Stimulated activated CD4-positive, alpha-beta T cell treated with anti-CD3 and anti-CD28 coated beads, TNF-alpha, amount 100 ng/mL, for 1 hour (primary cell): ENCODE measurements around the gene SLC22A5.
"Not testable (repeated sequence)": the region's sequence is repeated elsewhere in the genome, so short reads cannot be mapped to it uniquely, and the experiment has no call there.

ENCODE experiments used
- DNase-seq, 3 donors: peaks; one replicate each; pipeline ENCODE4 v3.0.0-alpha.2; 2020; ENCODE audit warnings: low read depth in 3 of 3, low spot score in 1 of 3

The SLC22A5 gene

DNA sequence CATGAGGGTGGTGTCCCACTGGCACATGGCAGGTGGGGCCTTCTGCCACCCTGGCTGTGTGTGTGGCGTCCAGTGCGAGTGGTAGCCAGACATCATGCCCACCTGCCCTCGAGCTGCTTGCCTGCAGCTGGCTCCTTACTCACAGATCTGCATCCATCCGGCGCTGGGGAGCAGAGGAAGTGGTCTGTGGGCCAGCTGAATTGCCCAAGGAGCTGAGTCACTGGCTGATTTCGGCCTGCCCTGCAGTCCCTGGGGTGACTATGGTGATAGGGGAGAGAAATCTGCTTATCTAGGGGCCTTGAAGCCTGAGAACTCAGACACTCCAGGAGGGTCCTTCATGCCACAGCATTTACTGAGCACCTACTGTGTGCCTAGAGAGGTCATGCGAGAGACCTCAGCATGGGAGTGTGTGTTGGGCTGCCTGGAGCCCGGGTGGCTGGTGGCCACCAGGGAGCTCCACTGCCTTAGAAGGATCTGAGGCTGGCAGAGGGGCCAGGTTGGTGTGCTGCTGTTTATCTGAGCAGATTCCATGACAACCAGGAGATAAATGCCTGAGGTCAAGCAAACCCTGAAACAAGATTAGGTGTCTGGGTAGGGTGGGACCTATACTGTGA lies 57.1 kb downstream of the SLC22A5 start:
- DNase-seq, result peak in 1 of 3 donors; percentile 12

DNA sequence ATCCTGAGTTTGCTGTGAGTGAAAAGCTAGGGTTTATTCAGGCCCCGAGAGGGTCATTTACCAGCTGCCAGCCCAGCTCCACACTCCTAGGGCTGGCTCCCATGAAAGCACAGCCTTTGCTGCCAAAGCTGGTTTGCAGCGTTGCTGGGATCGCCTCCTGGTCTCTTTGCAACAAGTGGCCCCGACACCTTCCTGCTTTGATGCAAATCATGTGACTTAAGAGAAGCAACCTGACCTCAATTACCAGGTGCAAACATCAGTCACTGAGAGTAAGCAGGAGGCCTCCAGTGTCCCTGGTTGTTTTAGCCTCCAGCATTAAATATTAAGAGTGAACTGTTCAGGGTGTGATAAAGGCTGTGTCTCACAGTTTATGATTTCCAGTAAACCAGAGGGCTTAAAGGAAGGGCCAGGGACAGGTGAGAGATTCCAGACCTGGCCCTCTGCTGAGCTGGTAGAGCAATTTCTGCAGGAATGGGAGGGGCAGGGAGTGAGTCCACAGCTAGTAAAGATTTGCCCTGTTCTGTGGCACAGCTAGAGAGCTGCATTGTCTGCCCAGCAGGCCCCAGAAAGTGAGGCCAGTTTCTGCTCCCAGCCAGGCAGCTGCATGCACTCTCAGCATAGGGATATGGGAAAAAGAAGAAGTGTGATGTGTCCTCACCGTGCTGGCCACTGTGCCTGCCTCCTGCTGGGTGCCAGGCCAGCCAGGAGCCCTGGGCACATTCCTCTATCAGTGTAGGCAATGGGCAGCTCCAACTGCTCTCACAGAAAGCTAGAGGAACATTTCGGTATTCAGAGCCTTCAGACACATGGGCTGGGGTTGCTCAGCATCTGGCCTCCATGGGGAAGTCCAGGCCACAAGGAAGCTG lies 58.0 kb downstream of the SLC22A5 start:
- DNase-seq, result peak in 1 of 3 donors; percentile 33

DNA sequence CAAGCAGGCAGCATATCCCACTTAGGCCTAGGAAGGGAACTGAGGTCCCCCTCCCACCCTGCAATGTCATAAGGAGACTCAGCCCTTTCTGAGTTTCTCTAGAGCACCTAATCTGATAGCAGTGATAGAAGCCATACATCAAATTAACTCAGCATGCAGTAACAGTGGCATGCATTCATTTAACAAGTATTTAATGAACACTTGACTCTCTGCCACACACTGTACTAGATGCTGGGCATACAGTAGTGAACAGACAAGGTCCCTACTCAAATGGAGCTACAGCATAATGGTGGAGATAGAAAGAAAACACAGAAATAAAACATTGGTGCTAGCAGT lies 58.6 kb downstream of the SLC22A5 start:
- no peak for DNase-seq

DNA sequence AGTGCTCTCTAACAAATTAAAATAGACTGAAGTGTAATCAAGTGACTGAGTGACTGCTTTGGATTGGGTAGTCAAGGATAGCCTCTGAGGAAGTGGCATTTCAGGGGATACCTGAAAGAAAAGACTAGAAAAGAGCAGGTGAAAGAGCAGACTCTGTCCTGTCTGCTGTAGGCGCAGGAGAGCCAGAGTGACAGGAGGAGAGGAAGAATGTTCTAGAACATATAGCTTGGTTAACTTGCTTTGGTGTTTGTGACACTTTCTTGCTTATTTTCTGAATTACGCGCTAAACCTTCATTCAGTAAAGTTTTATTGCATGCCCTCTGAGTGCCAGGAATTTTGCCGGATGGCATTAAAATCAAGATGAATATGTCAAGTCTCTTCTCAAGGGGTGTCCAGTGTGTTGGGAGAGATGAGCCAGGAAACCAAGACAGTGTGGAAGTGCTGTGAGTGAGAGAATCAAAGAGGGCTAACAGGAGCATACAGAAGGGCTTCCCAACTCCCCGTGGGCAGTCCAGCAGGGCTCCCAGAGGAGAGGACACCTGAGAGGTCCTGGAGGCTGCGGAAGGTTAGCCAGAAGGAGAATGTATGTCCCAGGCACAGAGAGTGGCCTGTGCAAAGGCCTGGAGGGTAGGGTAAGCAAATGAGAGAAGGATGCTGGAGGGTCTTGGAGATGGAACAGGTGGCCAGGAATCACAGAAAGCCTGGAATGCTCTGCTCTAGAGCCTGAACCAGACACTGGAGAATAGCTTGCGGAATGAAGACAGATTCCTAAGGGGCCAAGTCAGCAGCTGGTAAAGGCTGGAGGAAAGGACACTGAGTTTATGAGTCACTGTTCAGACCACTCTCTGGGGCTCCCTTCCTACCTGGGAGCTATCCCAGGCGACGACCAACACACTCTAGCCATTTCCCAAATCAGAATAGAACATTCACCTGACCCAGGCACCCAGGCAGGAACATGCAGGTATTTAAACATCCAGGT lies 59.3 kb downstream of the SLC22A5 start:
- DNase-seq, result no peak

DNA sequence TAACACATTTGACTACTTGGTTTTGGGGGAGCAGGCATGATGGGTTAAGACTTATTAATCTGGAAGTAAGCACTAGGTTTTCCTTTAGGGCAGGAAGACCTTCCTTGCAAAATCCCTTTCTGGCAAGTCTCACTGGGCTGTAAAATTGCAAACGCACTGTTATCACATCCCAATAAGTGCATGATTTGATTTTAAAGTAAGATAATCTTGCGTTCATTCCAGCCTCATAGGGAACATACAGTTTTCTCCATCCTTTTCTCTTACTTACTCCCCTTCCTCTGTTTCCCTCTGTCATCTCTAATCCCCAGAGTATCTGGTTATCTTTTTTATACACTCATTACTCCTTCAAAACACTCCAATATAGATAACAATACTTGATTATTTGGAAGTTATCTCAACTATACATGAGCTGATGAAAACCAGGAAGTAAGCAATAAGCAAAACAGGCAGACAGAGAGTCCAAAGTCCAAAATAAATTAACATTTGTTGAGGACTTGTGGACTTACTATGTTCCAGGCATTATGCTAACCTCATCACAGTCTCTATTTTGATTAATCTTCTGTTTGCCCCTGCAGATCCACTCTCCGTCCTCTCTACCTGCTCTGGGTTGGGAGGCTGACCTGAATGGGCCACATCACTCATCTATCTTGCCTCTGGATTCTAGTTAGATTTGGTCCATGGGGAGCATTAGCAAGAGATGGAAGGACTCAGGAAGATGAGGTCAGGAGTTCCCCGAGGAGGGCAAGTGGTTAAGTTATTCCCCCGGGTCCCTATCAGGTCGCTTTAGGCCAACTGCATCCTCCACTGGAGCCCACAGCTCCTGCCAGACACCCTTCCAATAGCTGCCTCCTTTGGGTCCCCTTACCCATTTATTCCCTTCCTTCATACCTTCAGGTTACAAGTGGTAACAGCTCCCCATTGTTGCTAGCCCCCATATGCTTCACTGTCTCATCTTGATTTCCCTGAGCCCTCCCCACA lies 60.2 kb downstream of the SLC22A5 start:
- no peak for DNase-seq

GRCh38 chr5:132430746-132431145 lies 61.2 kb downstream of the SLC22A5 start:
- DNase-seq, result no peak

DNA sequence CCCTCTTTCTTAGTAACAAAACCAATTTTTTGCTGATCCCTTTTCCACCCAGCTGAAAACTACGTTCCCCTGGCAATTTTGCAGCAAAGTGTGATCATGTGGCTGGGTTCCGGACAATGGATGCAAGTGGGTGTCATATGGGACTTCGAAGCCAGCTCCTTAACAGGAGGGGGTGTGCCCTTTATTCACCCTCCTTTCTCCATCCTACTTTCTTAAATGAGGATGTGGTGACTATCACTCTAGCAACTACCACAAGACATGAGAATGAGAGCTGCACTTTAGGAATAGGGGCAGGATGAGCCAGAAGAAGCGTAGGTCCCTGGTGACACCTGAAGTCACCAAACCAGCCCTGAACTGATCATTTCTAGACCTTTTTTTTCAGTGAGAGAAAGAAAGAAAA lies 62.1 kb downstream of the SLC22A5 start:
- no peak for DNase-seq

DNA sequence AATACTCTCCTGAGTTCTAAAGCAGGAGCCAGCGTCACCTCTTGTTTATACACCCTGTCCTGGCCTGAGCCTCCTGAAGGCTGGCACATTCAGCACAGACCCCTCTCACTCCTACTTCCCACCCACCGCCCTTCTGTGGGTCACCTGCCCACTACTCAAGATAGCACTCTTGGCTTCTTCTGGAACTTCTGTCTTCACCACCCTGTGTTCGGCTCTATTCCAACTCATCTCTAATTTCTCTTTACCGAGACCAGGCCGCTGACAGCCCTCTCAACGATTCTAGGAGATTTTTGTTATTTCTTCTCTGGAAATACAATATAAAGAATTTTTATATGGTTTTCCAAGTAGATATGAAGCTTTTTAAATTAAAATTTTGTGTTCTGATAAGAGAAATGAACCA lies 63.6 kb downstream of the SLC22A5 start:
- DNase-seq, result no peak

- DNase-seq, result no peak
These were observed 65.1 kb downstream of the SLC22A5 start for GRCh38 chr5:132434416-132435286.

- DNase-seq, result no peak
These were observed 65.9 kb downstream of the SLC22A5 start for GRCh38 chr5:132435447-132435846.

GRCh38 chr5:132435886-132436285 lies 66.4 kb downstream of the SLC22A5 start:
- no peak for DNase-seq

- DNase-seq, result no peak
These were observed 67.4 kb downstream of the SLC22A5 start for GRCh38 chr5:132436936-132437335.

DNA sequence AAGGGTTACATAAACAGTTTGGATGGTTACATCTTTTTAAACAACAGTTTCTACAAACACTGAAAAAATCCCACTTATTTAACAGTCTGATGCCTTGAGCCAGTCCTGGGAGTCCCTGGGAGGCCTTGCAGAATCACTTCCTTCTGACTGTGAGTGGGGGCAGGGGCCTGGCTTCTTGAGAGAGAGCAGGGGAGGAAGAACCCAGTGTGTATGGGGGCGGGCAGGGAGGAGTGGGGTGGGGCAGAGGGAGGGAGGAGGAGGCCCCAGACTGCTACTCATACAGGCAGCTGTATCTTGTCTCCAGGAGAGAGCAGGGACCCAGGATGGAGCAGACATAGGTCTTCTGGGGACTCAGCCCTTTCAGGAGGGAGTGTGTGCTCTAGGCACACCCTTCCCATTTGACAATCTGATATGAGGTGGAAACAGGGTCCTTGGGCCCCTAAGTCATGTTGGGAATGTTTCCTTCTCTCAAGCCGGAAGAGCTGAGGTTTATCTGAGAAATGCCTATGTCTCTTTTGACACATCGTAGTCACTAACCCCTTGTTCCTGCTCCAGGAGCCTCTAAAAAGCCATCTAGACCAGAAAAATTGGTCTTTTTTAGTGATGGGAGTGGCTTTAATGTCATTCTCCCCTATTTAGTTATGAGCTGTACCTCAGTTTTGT lies 68.2 kb downstream of the SLC22A5 start:
- no peak for DNase-seq

- DNase-seq, result not testable (repeated sequence)
These were observed 68.7 kb downstream of the SLC22A5 start for GRCh38 chr5:132438267-132438645.

DNA sequence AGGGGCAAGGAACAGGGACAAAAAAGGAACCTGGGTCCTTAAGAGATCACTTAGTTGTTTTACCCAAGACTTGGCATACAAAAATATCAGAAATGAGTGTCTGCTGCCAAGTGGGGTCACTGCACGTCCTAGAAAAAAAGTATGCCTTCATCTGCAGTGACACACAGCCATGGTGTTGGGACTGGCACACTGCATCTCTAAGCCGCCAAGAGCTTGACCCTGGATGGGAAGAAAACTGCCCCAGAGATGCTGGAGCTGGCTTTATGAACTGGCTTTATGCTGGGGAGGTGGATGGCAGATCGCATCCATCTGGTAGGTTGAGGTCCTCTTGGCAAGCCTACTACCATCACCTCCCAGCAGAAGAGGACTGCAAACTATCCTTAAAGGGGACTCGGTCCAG lies 69.4 kb downstream of the SLC22A5 start:
- DNase-seq, result no peak

DNA sequence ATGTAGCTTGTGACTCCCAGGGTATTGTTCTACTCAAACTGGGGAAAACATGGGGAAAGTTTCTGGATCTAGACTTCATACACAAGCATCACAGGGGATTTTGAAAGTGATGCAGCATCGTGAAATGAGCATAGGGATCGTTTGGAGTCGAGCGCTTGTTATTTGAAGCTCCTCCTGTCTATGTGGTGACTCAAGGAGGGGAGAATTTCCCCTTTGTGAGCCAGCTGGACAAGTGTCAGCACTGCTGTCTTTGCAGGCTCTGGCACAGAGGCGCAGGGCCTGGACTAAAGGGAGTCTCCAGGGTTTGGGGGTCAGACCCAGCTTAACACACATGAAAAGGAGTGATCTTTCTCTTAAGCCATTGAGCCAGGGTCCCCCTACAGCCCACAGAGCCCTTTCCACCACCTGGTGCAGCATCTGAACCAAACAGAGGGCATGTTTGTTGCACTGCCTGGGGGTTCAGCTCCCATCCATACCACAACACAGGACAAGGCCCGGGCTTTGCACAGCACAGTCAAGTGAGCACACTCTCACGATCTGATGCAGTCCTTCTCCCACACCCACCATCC lies 70.1 kb downstream of the SLC22A5 start:
- no peak for DNase-seq

DNA sequence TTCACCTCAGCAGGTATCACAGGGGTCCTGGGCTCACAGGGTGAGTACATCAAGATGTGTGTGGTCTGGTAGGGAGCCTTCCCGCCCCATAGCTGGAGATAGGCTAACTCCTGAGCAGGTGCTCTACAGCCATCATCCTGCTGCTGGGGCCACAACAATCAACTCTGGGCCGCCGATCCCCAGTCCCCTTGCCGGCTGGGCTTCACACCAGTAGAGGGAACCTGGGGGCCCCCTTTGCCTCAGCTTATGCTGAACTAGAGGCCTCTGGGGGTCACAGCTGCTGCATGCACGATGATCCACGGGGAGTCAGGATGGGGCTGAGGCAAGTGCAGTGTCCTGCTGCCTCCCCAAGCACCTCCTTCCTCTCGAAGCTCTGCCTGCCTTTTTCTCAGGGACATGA lies 74.6 kb downstream of the SLC22A5 start:
- no peak for DNase-seq
